ENCODE measurements around the gene PEF1.

DNA sequence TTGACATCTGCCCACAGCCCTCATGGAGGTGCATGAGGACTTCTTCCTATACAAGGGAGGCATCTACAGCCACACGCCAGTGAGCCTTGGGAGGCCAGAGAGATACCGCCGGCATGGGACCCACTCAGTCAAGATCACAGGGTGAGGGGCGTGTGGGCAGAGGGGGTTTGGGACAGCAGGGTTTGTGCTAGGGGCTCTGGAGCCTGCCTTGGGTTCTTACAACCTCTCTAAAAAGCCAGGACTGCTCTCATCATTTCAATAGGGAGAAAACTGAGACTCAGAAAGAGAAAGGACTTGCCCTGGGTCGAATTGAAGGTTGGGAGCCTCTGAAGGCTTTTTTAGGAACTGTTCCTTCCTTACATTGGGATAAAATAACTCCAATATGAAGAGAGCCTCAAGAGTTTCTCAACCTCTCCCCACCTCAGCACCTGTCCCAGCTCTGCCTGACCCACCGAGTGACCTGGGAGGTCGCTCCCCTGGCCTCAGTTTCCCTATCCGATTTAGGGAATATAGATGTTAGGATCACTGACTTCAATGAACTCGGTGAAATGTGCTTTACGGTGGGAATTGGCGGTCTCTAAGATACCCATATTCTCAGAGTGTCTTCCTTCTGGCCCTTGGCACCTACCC, 58.8 kb downstream of the PEF1 start:
- TF ChIP-seq CTCF (IDR thresholded peaks at IDR 0.05) (no peak), ZFX (IDR thresholded peaks at IDR 0.05; ENCODE audit: borderline replicate concordance) (no peak)

Data from 22Rv1 (cell line).